Type B pancreatic cell (in vitro differentiated cells): ENCODE measurements around the gene ADM5. TPM values are rescaled to one million over a fixed set of nuclear protein-coding genes. Genes with fewer than 3 reads are reported as not detected.

Experiments used
- DNase-seq: peaks from one replicate; pipeline ENCODE4 v3.0.0; 2021; ENCODE audit warnings: mixed read lengths; ENCODE audit not compliant: unreplicated experiment; ENCODE audit errors: extremely low spot score
- H3K27ac Mint-ChIP-seq: 2 replicates; pipeline ENCODE4 v1.8.0; 2021; ENCODE audit warnings: mild to moderate bottlenecking, mixed read lengths
- H3K27me3 Mint-ChIP-seq: 2 replicates; pipeline ENCODE4 v1.8.0; 2021; ENCODE audit warnings: mixed read lengths
- H3K36me3 Mint-ChIP-seq: 2 replicates; pipeline ENCODE4 v1.8.0; 2021; ENCODE audit warnings: mixed read lengths
- H3K4me1 Mint-ChIP-seq: one replicate; pipeline ENCODE4 v1.8.0; 2021; ENCODE audit warnings: mixed read lengths; ENCODE audit not compliant: unreplicated experiment
- H3K4me3 Mint-ChIP-seq: 2 replicates; pipeline ENCODE4 v1.8.0; 2021; ENCODE audit warnings: mild to moderate bottlenecking, mixed read lengths
- H3K9me3 Mint-ChIP-seq: 2 replicates; pipeline ENCODE4 v1.8.0; 2021; ENCODE audit warnings: mixed read lengths
- microRNA-seq: library from miRNA; unstranded; fragments of <30 nt; microRNA quantifications from one replicate; pipeline ENCODE4, GENCODE V29; 2020
- total RNA-seq: library from RNA; stranded (reverse); gene quantifications from 2 replicates; pipeline ENCODE4 v1.2.1, GENCODE V29; 2021; ENCODE audit warnings: low replicate concordance
- TF ChIP-seq, protein P1 (sequence below): fragments of 200-600 bp; sonication (generic); conservative IDR thresholded peaks from 2 replicates; pipeline ENCODE4 v1.5.0; 2021; ENCODE audit warnings: antibody characterized with exemption, mild to moderate bottlenecking

Gene ADM5
- total RNA-seq, 1 donor from 2014 or later, result 3.2 TPM

DNA sequence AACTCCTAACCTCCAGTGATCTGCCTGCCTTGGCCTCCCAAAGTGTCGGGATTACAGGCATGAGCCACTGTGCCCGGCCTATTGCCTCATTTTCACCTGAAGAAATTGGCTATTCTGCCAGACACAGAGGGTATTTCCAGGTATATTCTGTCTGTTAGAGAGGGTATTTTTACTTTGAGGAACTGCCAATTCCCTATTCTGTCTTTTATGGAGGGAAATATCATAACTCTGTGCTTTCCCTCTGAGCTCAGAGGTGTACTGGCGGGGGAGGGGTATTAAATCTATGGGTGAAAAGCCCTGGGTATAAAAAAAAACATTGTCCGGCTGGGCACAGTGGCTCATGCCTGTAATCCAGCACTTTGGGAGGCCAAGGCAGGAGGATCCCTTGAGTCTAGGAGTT is 48.9 kb downstream of the ADM5 start:
- Mint-ChIP-seq H3K4me1 (no peaks in the 10 kb centered on the region), H3K27ac (no peak overlapping the region), H3K4me3 (no peak overlapping the region), H3K36me3 (no peaks in the 10 kb centered on the region), H3K27me3 (no peaks in the 10 kb centered on the region), H3K9me3 (no peaks in the 10 kb centered on the region)
- TF ChIP-seq, protein P1, sequence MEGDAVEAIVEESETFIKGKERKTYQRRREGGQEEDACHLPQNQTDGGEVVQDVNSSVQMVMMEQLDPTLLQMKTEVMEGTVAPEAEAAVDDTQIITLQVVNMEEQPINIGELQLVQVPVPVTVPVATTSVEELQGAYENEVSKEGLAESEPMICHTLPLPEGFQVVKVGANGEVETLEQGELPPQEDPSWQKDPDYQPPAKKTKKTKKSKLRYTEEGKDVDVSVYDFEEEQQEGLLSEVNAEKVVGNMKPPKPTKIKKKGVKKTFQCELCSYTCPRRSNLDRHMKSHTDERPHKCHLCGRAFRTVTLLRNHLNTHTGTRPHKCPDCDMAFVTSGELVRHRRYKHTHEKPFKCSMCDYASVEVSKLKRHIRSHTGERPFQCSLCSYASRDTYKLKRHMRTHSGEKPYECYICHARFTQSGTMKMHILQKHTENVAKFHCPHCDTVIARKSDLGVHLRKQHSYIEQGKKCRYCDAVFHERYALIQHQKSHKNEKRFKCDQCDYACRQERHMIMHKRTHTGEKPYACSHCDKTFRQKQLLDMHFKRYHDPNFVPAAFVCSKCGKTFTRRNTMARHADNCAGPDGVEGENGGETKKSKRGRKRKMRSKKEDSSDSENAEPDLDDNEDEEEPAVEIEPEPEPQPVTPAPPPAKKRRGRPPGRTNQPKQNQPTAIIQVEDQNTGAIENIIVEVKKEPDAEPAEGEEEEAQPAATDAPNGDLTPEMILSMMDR, result no peak
- no peak for DNase-seq

DNA sequence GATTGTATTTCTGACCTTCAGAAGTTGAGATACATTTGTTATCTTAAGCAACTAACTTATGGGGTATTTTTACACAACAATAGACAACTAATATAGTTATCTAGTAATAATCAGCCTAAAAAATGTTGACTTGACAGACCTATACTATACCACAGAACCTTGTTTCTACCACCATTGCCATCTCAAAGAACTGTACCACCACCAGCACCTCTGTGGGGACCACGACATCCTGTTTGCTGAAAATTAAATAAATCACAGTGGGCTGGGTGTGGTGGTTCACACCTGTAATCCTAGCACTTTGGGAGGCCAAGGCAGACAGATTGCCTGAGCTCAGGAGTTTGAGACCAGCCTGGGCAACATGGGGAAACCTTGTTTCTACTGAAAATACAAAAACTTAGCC is 49.7 kb downstream of the ADM5 start:
- H3K36me3 Mint-ChIP-seq, result no peaks in the 10 kb centered on the region
- DNase-seq, result no peak
- H3K9me3 Mint-ChIP-seq, result no peaks in the 10 kb centered on the region
- TF ChIP-seq, protein P1, result no peak
- no peaks in the 10 kb centered on the region for H3K4me1 Mint-ChIP-seq
- H3K27ac Mint-ChIP-seq, result no peak overlapping the region
- no peaks in the 10 kb centered on the region for H3K27me3 Mint-ChIP-seq
- no peak overlapping the region for H3K4me3 Mint-ChIP-seq

DNA sequence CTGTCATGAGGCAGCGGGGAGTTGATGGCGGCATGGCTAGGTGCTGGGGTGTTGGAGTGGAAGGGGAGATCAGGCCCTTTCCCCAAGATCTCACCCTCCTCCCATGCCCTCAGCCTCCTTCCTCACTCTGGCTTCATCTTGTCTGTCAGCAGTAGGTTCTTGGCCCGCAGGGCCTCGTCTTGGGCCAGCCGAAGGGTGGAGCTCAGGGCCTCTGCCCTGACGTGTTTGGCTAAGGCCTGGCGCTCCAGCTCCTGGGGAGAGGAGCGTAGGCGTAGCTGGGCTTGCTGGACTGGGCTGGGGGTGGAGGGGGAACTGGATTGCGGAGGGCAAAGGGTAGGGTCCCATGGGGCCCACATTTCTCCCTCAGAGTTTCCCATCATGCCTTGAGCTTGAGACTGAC is 50.5 kb downstream of the ADM5 start:
- Mint-ChIP-seq H3K9me3 (no peaks in the 10 kb centered on the region), H3K4me3 (no peak overlapping the region), H3K36me3 (no peaks in the 10 kb centered on the region), H3K4me1 (no peaks in the 10 kb centered on the region), H3K27ac (no peak overlapping the region), H3K27me3 (no peaks in the 10 kb centered on the region)
- TF ChIP-seq, protein P1, result no peak
- DNase-seq, result no peak

Small RNA genes within 50 kb of the gene (microRNA-seq; reads per million reads assigned to microRNA genes)
- gene MIR5088, result not detected

Other genes with a start within 250 kb of the ADM5 start
- 0.19 TPM in 1 of 2 replicates, not detected in the other for gene SLC17A7, start 248.1 kb upstream of the ADM5 start, total RNA-seq
- gene PIH1D1, start 237.8 kb upstream of the ADM5 start, total RNA-seq, result 83.1 and 93.3 TPM in 2 replicates
- gene ALDH16A1, start 236.4 kb upstream of the ADM5 start, total RNA-seq, result 22.7 and 33.7 TPM in 2 replicates
- gene FLT3LG, start 215.4 kb upstream of the ADM5 start, total RNA-seq, result 1.9 and 2.0 TPM in 2 replicates
- 3,274 and 3,593 TPM in 2 replicates for gene RPL13A, start 202.0 kb upstream of the ADM5 start, total RNA-seq
- gene RPS11, start 193.2 kb upstream of the ADM5 start, total RNA-seq, result 2,401 and 2,461 TPM in 2 replicates
- gene FCGRT, start 176.9 kb upstream of the ADM5 start, total RNA-seq, result 102 and 106 TPM in 2 replicates
- 4.5 and 12.1 TPM in 2 replicates for gene RCN3, start 161.6 kb upstream of the ADM5 start, total RNA-seq
- gene NOSIP, start 109.0 kb upstream of the ADM5 start, total RNA-seq, result 56.3 and 62.0 TPM in 2 replicates
- gene PRRG2, start 108.3 kb upstream of the ADM5 start, total RNA-seq, result 5.1 and 5.2 TPM in 2 replicates
- 32.0 and 40.0 TPM in 2 replicates for gene PRR12, start 98.4 kb upstream of the ADM5 start, total RNA-seq
- gene RRAS, start 49.5 kb upstream of the ADM5 start, total RNA-seq, result 10.6 and 16.0 TPM in 2 replicates
- gene SCAF1, start 47.4 kb upstream of the ADM5 start, total RNA-seq, result 75.0 and 78.1 TPM in 2 replicates
- 81.4 and 86.6 TPM in 2 replicates for gene IRF3, start 23.7 kb upstream of the ADM5 start, total RNA-seq
- gene BCL2L12, start 23.7 kb upstream of the ADM5 start, total RNA-seq, result 40.8 and 49.2 TPM in 2 replicates
- gene PRMT1, start 12.3 kb upstream of the ADM5 start, total RNA-seq, result 131 and 195 TPM in 2 replicates
- 7.8 and 65.0 TPM in 2 replicates for gene CPT1C, start 1.5 kb downstream of the ADM5 start, total RNA-seq
- gene TSKS, start 73.7 kb downstream of the ADM5 start, total RNA-seq, result not detected in 2 replicates
- 75.2 and 82.9 TPM in 2 replicates for gene AP2A1, start 77.4 kb downstream of the ADM5 start, total RNA-seq
- gene FUZ, start 123.7 kb downstream of the ADM5 start, total RNA-seq, result 26.8 and 29.3 TPM in 2 replicates
- gene MED25, start 128.7 kb downstream of the ADM5 start, total RNA-seq, result 88.5 and 88.9 TPM in 2 replicates
- 248 and 388 TPM in 2 replicates for gene PTOV1, start 161.6 kb downstream of the ADM5 start, total RNA-seq
- gene PNKP, start 178.0 kb downstream of the ADM5 start, total RNA-seq, result 72.3 and 125 TPM in 2 replicates
- gene AKT1S1, start 187.8 kb downstream of the ADM5 start, total RNA-seq, result 35.8 and 40.1 TPM in 2 replicates
- gene TBC1D17, start 188.1 kb downstream of the ADM5 start, total RNA-seq, result 33.9 and 45.9 TPM in 2 replicates
- 0.58 and 0.74 TPM in 2 replicates for gene IL4I1, start 207.3 kb downstream of the ADM5 start, total RNA-seq
- 18.1 and 21.4 TPM in 2 replicates for gene ATF5, start 239.6 kb downstream of the ADM5 start, total RNA-seq
- 77.4 and 88.8 TPM in 2 replicates for gene NUP62, start 239.9 kb downstream of the ADM5 start, total RNA-seq